SJSA1 (cell line): ENCODE data around the gene SUZ12. TPM values are rescaled to one million over a fixed set of nuclear protein-coding genes. Genes with fewer than 3 reads are reported as not detected.
"Not testable (repeated sequence)": the region's sequence is repeated elsewhere in the genome, so short reads cannot be mapped to it uniquely, and the experiment has no call there.

ENCODE experiments used
- DNase-seq, 2 experiments: peaks; one replicate each; pipeline ENCODE4 v3.0.0-alpha.2; 2015 to 2020; ENCODE audit warnings: low spot score in 2 of 2, low read depth in 1 of 2
- H3K27ac ChIP-seq: fragments of 250-450 bp; sonication (Bioruptor Pico); 2 replicates; pipeline ENCODE4 v1.5.1; 2020; ENCODE audit warnings: mild to moderate bottlenecking, moderate library complexity
- H3K27me3 ChIP-seq: fragments of 250-450 bp; sonication (Bioruptor Pico); replicated peaks from 2 replicates; pipeline ENCODE4 v1.5.1; 2020; ENCODE audit warnings: mild to moderate bottlenecking, moderate library complexity
- H3K36me3 ChIP-seq: fragments of 250-450 bp; sonication (Bioruptor Pico); 2 replicates; pipeline ENCODE4 v1.5.1; 2020; ENCODE audit warnings: mild to moderate bottlenecking
- H3K4me1 ChIP-seq: fragments of 250-450 bp; sonication (Bioruptor Pico); replicated peaks from 2 replicates; pipeline ENCODE4 v1.6.1; 2021; ENCODE audit warnings: mild to moderate bottlenecking
- H3K4me3 ChIP-seq: fragments of 250-450 bp; sonication (Bioruptor Pico); 2 replicates; pipeline ENCODE4 v1.5.1; 2020; ENCODE audit warnings: mild to moderate bottlenecking
- H3K9me3 ChIP-seq: fragments of 250-450 bp; sonication (Bioruptor Pico); replicated peaks from 2 replicates; pipeline ENCODE4 v1.5.1; 2020; ENCODE audit warnings: mild to moderate bottlenecking
- total RNA-seq: library from RNA; depleted of rRNA; stranded (reverse); fragments of >200 nt; shearing (Covaris generic); gene quantifications from 2 replicates; pipeline ENCODE4 v1.2.3, GENCODE V29; 2014; rRNA removed

Gene SUZ12
- total RNA-seq, 1 experiment from 2014 or later = 33.6 TPM

- no peaks in the 10 kb centered on the region for H3K9me3 ChIP-seq
- H3K36me3 ChIP-seq = no peaks in the 10 kb centered on the region
- H3K4me1 ChIP-seq = no peaks in the 10 kb centered on the region
- no peak overlapping the region for H3K4me3 ChIP-seq
- no peaks in the 10 kb centered on the region for H3K27me3 ChIP-seq
- no peak overlapping the region for H3K27ac ChIP-seq
- DNase-seq = no peak
Observed at GRCh38 chr17:32033223-32033622, 96.4 kb downstream of the SUZ12 start.

GRCh38 chr17:32033812-32034211 lies 97.0 kb downstream of the SUZ12 start:
- not testable (repeated sequence) for H3K36me3 ChIP-seq, H3K9me3 ChIP-seq, DNase-seq

GRCh38 chr17:32040246-32040645 lies 103.4 kb downstream of the SUZ12 start:
- not testable (repeated sequence) for H3K4me3 ChIP-seq

More at GRCh38 chr17:32033812-32034211, 97.0 kb downstream of the SUZ12 start:
- not testable (repeated sequence) for H3K4me1 ChIP-seq, H3K27ac ChIP-seq, H3K27me3 ChIP-seq, H3K4me3 ChIP-seq

GRCh38 chr17:32041306-32041875 lies 104.6 kb downstream of the SUZ12 start:
- not testable (repeated sequence) for H3K36me3 ChIP-seq, H3K27me3 ChIP-seq, H3K27ac ChIP-seq, DNase-seq, H3K9me3 ChIP-seq, H3K4me1 ChIP-seq, H3K4me3 ChIP-seq

More at GRCh38 chr17:32040246-32040645, 103.4 kb downstream of the SUZ12 start:
- not testable (repeated sequence) for H3K4me1 ChIP-seq, H3K9me3 ChIP-seq, H3K27ac ChIP-seq, DNase-seq, H3K27me3 ChIP-seq, H3K36me3 ChIP-seq

GRCh38 chr17:32042266-32042665 lies 105.5 kb downstream of the SUZ12 start:
- not testable (repeated sequence) for H3K27me3 ChIP-seq, H3K4me3 ChIP-seq, H3K9me3 ChIP-seq, H3K4me1 ChIP-seq, H3K27ac ChIP-seq, DNase-seq, H3K36me3 ChIP-seq

GRCh38 chr17:32045611-32046010 lies 108.8 kb downstream of the SUZ12 start:
- H3K4me1 ChIP-seq, H3K9me3 ChIP-seq, H3K36me3 ChIP-seq, H3K27me3 ChIP-seq, H3K4me3 ChIP-seq, H3K27ac ChIP-seq, DNase-seq: not testable (repeated sequence)

- H3K9me3 ChIP-seq, H3K4me3 ChIP-seq, DNase-seq, H3K4me1 ChIP-seq, H3K27me3 ChIP-seq, H3K27ac ChIP-seq, H3K36me3 ChIP-seq: not testable (repeated sequence)
Observed at GRCh38 chr17:32047663-32048062, 110.9 kb downstream of the SUZ12 start.

Other genes starting within 250 kb of the SUZ12 start
- 119 and 197 TPM in 2 replicates for gene COPRS, start 77.8 kb upstream of the SUZ12 start, total RNA-seq
- gene UTP6, start 35.3 kb upstream of the SUZ12 start, total RNA-seq = 60.9 and 86.4 TPM in 2 replicates
- gene LRRC37B, start 70.4 kb downstream of the SUZ12 start, total RNA-seq = 5.6 and 6.0 TPM in 2 replicates
- 43.6 and 44.7 TPM in 2 replicates for gene RHOT1, start 205.5 kb downstream of the SUZ12 start, total RNA-seq